Measurements from ENCODE around the gene PRRG4. TPM values are rescaled to one million over a fixed set of nuclear protein-coding genes. Genes with fewer than 3 reads are reported as not detected.

PRRG4 gene
- total and polyA plus RNA-seq, 2 donors (not counting 3 experiments of a cell fraction or from before 2014, with no cell fraction given): 0.09 TPM; not detected in 1

GRCh38 chr11:32894149-32894827 is 64.6 kb downstream of the PRRG4 start:
- intact Hi-C loops (cut with micrococcal nuclease): loop anchor here (1.0 to 10.0 kb wide), 4 partner anchors 145 to 809 kb away; partner anchors contain the start of genes C11orf91, EIF3M and TCP11L1
- Histone ChIP-seq H3K79me2 (ENCODE audit: control insufficient read depth, insufficient read depth, low read length) (peaks cover 57% of the 10 kb centered on the region), H3K4me3 (replicated peaks in 1 of 3; ENCODE audit: insufficient read depth in 1 of 3, low read depth in 1 of 3, low read length in 3 of 3) (peak overlapping the region; percentile 82 to 98 (median 93)), H3K9me3 (replicated peaks; ENCODE audit: control insufficient read depth, insufficient read depth, low read length) (no peaks in the 10 kb centered on the region), H3K27ac (ENCODE audit: insufficient read depth, low read depth, low read length) (peak overlapping the region; percentile 89), H3K9ac (replicated peaks; ENCODE audit: extremely low read depth, insufficient read depth, low read length) (peak overlapping the region; percentile 95), H3K4me1 (ENCODE audit: control insufficient read depth, extremely low read depth, insufficient read depth, low read length) (peaks cover 13% of the 10 kb centered on the region), H3K4me2 (ENCODE audit: insufficient read depth, low read length) (peak overlapping the region; percentile 99), H3K36me3 (ENCODE audit: control insufficient read depth in 2 of 2, extremely low read depth in 1 of 2, insufficient read depth in 2 of 2, low read length in 2 of 2) (no peaks in the 10 kb centered on the region), H2AFZ (ENCODE audit: low read depth, low read length) (peak overlapping the region; percentile 74), H4K20me1 (replicated peaks; ENCODE audit: control insufficient read depth, extremely low read depth, insufficient read depth, low read length) (no peaks in the 10 kb centered on the region), H3K9me1 (replicated peaks; ENCODE audit: control insufficient read depth, extremely low read depth, insufficient read depth, low read length) (no peaks in the 10 kb centered on the region), H3K27me3 (ENCODE audit: control insufficient read depth in 2 of 2, insufficient read depth in 2 of 2, low read length in 2 of 2) (no peaks in the 10 kb centered on the region)
- dilution Hi-C loops (cut with MboI; ENCODE audit: extremely low pct_ligation_motif_present, low sequenced_read_pairs): no loop called here
- DNase-seq (ENCODE audit: low read depth, low spot score): peak; percentile 71
- ChIA-PET POLR2A (no interaction called here), CTCF (interaction anchor here (1.2 to 3.0 kb wide), 4 partner anchors 9 to 171 kb away, joined by 3 to 14 read pairs (median 8); no protein-coding TSS in a partner anchor)
- FAIRE-seq: peak; percentile 85
- peak; percentile 72 for TF ChIP-seq POLR2A (IDR thresholded peaks at IDR 0.05; ENCODE audit: low read depth, low read length)
- peak; percentile 60 for TF ChIP-seq JUN (IDR thresholded peaks at IDR 0.05; ENCODE audit: borderline replicate concordance, insufficient read depth, insufficient read length, low read depth)
- no peak for TF ChIP-seq FOS (IDR thresholded peaks at IDR 0.05; ENCODE audit: borderline replicate concordance, insufficient read depth, low read length)
- peak; percentile 27 for TF ChIP-seq POLR2AphosphoS5 (IDR thresholded peaks at IDR 0.05; ENCODE audit: insufficient read depth, low read depth, low read length)
- no peak for TF ChIP-seq MYC (IDR thresholded peaks at IDR 0.05; ENCODE audit: low read depth, low read length)
- TF ChIP-seq, protein P1, sequence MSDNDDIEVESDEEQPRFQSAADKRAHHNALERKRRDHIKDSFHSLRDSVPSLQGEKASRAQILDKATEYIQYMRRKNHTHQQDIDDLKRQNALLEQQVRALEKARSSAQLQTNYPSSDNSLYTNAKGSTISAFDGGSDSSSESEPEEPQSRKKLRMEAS (IDR thresholded peaks at IDR 0.05; ENCODE audit: insufficient read depth, insufficient read length): no peak
- no peak for TF ChIP-seq CTCF (IDR thresholded peaks at IDR 0.05; ENCODE audit: extremely low read depth in 1 of 2, insufficient read depth in 1 of 2, low read depth in 1 of 2, low read length in 2 of 2)
- TF ChIP-seq GATA2 (IDR thresholded peaks at IDR 0.05; ENCODE audit: insufficient read depth, insufficient read length, low read depth, low read length): no peak
- TF ChIP-seq EZH2 (IDR thresholded peaks at IDR 0.05; ENCODE audit: borderline replicate concordance, low read depth, low read length, severe bottlenecking): no peak
- BruUV-seq (replicated peaks): TSS peak; percentile 53
